Epithelial cell of alveolus of lung (primary cell): Measurements from ENCODE around the gene PRKD2. TPM values are rescaled to one million over a fixed set of nuclear protein-coding genes. Genes with fewer than 3 reads are reported as not detected.

ENCODE experiments used
- total RNA-seq: library from RNA; depleted of rRNA; stranded (reverse); fragments of >200 nt; gene quantifications from 2 replicates; pipeline ENCODE4 v1.2.1, GENCODE V29; 2015

PRKD2 gene
- 24.3 and 39.0 TPM in 2 replicates for total RNA-seq

GRCh38 chr19:46717034-46717715 lies at the start of gene PRKD2:
Gene PRKD2 (minus strand): TSS chr19:46717114. CDS start chr19:46716370, 744 bp downstream.

GRCh38 chr19:46746281-46747057 lies 29.6 kb upstream of the PRKD2 start, which contains the start of gene STRN4:
Gene STRN4 (minus strand): TSS chr19:46746450. CDS start chr19:46746430, 20 bp downstream.

GRCh38 chr19:46745521-46746280 lies 28.8 kb upstream of the PRKD2 start, which contains the start of gene FKRP:
Gene FKRP (plus strand): TSS chr19:46746057. CDS start chr19:46755451, 9,394 bp downstream.

GRCh38 chr19:46661020-46661731 lies 55.7 kb downstream of the PRKD2 start, which contains the start of gene DACT3:
Gene DACT3 (minus strand): TSS chr19:46661182. CDS start chr19:46661064, 118 bp downstream.

GRCh38 chr19:46635920-46636761 lies 80.8 kb downstream of the PRKD2 start, which contains the start of gene GNG8:
Gene GNG8 (minus strand): TSS chr19:46636202. CDS start chr19:46634682, 1,520 bp downstream.

GRCh38 chr19:46624958-46625661 lies 91.8 kb downstream of the PRKD2 start, which contains the start of gene PTGIR:
Gene PTGIR (minus strand): TSS chr19:46625089. CDS start chr19:46624225, 864 bp downstream.

Other genes with a start within 250 kb of the PRKD2 start
- gene PNMA8A, start 245.6 kb downstream of the PRKD2 start, total RNA-seq, result 1.1 and 4.7 TPM in 2 replicates
- gene PNMA8B, start 221.2 kb downstream of the PRKD2 start, total RNA-seq, result 0.78 and 5.6 TPM in 2 replicates
- gene CALM3, start 115.8 kb downstream of the PRKD2 start, total RNA-seq, result 167 and 168 TPM in 2 replicates
- gene PTGIR, start 92.0 kb downstream of the PRKD2 start, total RNA-seq, result 14.0 and 19.9 TPM in 2 replicates
- gene GNG8, start 80.9 kb downstream of the PRKD2 start, total RNA-seq, result not detected in 2 replicates
- 7.1 and 24.4 TPM in 2 replicates for gene DACT3, start 55.9 kb downstream of the PRKD2 start, total RNA-seq
- 25.6 and 26.0 TPM in 2 replicates for gene FKRP, start 28.9 kb upstream of the PRKD2 start, total RNA-seq
- gene STRN4, start 29.3 kb upstream of the PRKD2 start, total RNA-seq, result 70.5 and 81.6 TPM in 2 replicates
- gene SLC1A5, start 71.5 kb upstream of the PRKD2 start, total RNA-seq, result 206 and 241 TPM in 2 replicates
- gene AP2S1, start 133.7 kb upstream of the PRKD2 start, total RNA-seq, result 198 and 307 TPM in 2 replicates
- 23.9 and 31.5 TPM in 2 replicates for gene ARHGAP35, start 143.9 kb upstream of the PRKD2 start, total RNA-seq